ENCODE measurements around the gene KPTN.

Gene KPTN

GRCh38 chr19:47435883-47436417 lies 48.1 kb downstream of the KPTN start:
- H3K36me3 ChIP-seq: no peaks in the 10 kb centered on the region
- H3K4me1 ChIP-seq (ENCODE audit: control insufficient read depth in 1 of 2, insufficient read depth in 1 of 2, low read depth in 1 of 2, low read length in 1 of 2): no peaks in the 10 kb centered on the region
- H3K27ac ChIP-seq: no peak overlapping the region
- H3K27me3 ChIP-seq: peaks cover 87% of the 10 kb centered on the region
- H3K4me3 ChIP-seq (ENCODE audit: low read depth in 1 of 2, low read length in 1 of 2): no peak overlapping the region
- H3K9me3 ChIP-seq: no peaks in the 10 kb centered on the region
- TF ChIP-seq CTCF (IDR thresholded peaks at IDR 0.05): no peak

GRCh38 chr19:47435196-47435595 lies 48.8 kb downstream of the KPTN start:
- Histone ChIP-seq H3K36me3 (no peaks in the 10 kb centered on the region), H3K9me3 (no peaks in the 10 kb centered on the region), H3K4me3 (ENCODE audit: low read depth in 1 of 2, low read length in 1 of 2) (no peak overlapping the region), H3K4me1 (ENCODE audit: control insufficient read depth in 1 of 2, insufficient read depth in 1 of 2, low read depth in 1 of 2, low read length in 1 of 2) (no peaks in the 10 kb centered on the region), H3K27ac (no peak overlapping the region), H3K27me3 (peaks cover 89% of the 10 kb centered on the region)
- TF ChIP-seq CTCF (IDR thresholded peaks at IDR 0.05): no peak

GRCh38 chr19:47434088-47434487 lies 49.9 kb downstream of the KPTN start:
- Histone ChIP-seq H3K27me3 (peaks cover 89% of the 10 kb centered on the region), H3K36me3 (no peaks in the 10 kb centered on the region), H3K9me3 (no peaks in the 10 kb centered on the region), H3K4me1 (ENCODE audit: control insufficient read depth in 1 of 2, insufficient read depth in 1 of 2, low read depth in 1 of 2, low read length in 1 of 2) (no peaks in the 10 kb centered on the region), H3K27ac (no peak overlapping the region), H3K4me3 (ENCODE audit: low read depth in 1 of 2, low read length in 1 of 2) (no peak overlapping the region)
- no peak for TF ChIP-seq CTCF (IDR thresholded peaks at IDR 0.05)

- Histone ChIP-seq H3K27me3 (peaks cover 89% of the 10 kb centered on the region), H3K9me3 (no peaks in the 10 kb centered on the region), H3K4me3 (ENCODE audit: low read depth in 1 of 2, low read length in 1 of 2) (no peak overlapping the region), H3K36me3 (no peaks in the 10 kb centered on the region), H3K27ac (no peak overlapping the region), H3K4me1 (ENCODE audit: control insufficient read depth in 1 of 2, insufficient read depth in 1 of 2, low read depth in 1 of 2, low read length in 1 of 2) (peaks cover under 1 to 4% of the 10 kb centered on the region in 2 experiments)
- TF ChIP-seq CTCF (IDR thresholded peaks at IDR 0.05): no peak
Observed at GRCh38 chr19:47433121-47433520, 50.9 kb downstream of the KPTN start.

- H3K27me3 ChIP-seq: peaks cover 89% of the 10 kb centered on the region
- no peak overlapping the region for H3K27ac ChIP-seq
Observed at GRCh38 chr19:47432499-47432898, 51.5 kb downstream of the KPTN start.

More at GRCh38 chr19:47432499-47432898, 51.5 kb downstream of the KPTN start:
- TF ChIP-seq CTCF (IDR thresholded peaks at IDR 0.05): no peak
- H3K36me3 ChIP-seq: no peaks in the 10 kb centered on the region
- no peak overlapping the region for H3K4me3 ChIP-seq (ENCODE audit: low read depth in 1 of 2, low read length in 1 of 2)
- no peaks in the 10 kb centered on the region for H3K9me3 ChIP-seq
- H3K4me1 ChIP-seq (ENCODE audit: control insufficient read depth in 1 of 2, insufficient read depth in 1 of 2, low read depth in 1 of 2, low read length in 1 of 2): peaks cover 2 to 6% of the 10 kb centered on the region in 2 experiments

Data from neutrophil (primary cell).